NCI-H1105 treated with DMSO at 0.1 percent for 48 hours (cell line): ENCODE data around the gene CACNA1G.

Experiments used
- DNase-seq: peaks from one replicate; lab custom pipeline; 2025; lab: John Stamatoyannopoulos, UW

CACNA1G gene

GRCh38 chr17:50548831-50549230, 11.7 kb upstream of the CACNA1G start:
- DNase-seq, result no peak

DNA sequence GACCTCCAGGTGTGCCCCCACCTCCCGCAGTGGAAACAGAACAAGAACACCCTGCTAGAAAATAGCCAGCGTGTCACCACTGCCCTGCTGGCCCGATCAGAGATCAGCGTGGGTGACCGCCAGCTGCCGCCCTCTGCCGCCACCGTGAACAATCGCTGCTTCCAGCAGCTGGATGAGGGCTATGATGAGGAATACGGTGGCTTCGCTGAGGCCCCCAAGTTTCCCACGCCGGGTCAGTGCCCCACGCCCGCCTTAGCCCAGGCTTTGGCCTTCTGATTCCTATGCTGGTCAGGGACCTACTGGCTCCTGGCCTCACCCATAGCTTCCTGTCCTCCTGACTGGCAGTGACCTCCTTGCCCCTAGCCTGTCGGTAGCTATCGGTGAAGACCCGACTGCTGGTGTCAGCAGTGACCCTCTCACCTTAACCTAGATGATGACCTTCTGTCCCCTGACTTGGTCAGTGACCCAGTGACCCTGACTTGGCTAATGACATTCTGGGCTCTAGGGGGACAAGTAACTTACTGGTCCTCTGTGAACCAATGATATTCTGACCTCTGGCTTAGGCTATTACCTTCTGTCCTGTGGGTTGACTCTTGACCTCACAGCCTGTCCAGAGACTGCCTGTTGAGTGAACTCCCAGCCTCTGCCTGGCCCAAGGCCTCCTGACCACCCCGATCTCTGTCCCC, 11.1 kb upstream of the CACNA1G start:
- DNase-seq, result no peak

GRCh38 chr17:50549969-50550368, 10.5 kb upstream of the CACNA1G start:
- DNase-seq, result no peak

DNA sequence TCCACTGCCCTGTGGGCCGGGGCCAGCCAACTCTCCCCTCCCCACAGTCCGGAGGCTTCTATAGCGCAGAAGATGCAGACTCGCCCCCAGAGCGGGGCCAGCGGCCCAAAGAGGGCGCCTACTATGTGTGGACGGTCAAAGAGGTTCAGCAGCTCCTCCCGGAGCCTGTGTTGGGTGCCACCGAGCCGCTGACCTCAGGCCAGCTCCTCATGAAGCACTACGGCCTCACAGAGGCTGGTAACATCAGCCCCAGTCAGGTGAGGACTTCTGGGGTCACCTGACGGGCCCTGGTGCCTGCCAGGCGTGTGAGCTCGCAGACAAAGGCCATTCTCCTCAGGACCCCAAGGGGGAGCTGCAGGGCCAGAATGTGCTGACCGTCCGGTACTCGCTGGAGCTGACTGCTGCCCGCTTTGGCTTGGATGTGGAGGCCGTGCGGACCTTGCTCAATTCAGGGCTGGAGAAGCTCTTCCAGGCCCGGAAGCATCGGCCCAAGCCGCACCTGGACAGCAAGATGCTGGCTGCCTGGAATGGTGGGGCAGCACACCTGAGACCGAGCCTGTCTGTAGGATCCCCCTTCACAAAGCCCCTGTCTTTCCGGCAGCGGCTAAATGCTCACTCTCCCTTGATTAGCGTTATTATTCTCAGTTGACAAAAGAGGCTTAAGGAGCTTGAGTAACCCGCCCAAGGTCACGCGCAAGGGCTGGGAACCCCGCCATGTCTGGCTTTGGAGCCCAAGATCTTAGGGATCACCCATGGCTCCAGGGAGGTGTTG, 9.7 kb upstream of the CACNA1G start:
- DNase-seq, result peak; percentile 39

DNA sequence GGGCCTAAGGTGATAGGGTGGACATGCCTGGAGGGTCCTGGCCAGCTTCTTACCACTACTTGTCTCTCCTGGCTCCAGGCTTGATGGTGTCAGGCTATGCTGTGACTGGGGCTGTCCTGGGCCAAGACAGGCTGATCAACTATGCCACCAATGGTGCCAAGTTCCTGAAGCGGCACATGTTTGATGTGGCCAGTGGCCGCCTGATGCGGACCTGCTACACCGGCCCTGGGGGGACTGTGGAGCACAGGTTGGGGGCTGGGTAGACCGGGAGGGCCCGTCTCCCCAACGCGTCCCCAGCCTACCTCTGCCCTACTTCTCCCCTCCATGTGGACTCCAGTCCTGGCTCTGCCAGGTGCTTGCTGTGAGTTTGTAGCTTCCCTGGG, 9.1 kb upstream of the CACNA1G start:
- no peak for DNase-seq

DNA sequence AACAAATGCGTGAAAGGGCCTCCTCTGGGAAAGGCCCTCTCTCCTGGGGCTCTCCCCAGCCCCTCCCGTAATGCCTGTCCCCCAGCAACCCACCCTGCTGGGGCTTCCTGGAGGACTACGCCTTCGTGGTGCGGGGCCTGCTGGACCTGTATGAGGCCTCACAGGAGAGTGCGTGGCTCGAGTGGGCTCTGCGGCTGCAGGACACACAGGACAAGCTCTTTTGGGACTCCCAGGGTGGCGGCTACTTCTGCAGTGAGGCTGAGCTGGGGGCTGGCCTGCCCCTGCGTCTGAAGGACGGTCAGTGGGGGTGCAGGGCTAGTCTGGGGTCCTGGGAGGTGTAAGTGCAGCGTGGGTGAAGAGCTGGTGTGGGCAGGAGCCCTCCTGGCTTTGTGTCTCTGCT, 8.6 kb upstream of the CACNA1G start:
- no peak for DNase-seq

DNA sequence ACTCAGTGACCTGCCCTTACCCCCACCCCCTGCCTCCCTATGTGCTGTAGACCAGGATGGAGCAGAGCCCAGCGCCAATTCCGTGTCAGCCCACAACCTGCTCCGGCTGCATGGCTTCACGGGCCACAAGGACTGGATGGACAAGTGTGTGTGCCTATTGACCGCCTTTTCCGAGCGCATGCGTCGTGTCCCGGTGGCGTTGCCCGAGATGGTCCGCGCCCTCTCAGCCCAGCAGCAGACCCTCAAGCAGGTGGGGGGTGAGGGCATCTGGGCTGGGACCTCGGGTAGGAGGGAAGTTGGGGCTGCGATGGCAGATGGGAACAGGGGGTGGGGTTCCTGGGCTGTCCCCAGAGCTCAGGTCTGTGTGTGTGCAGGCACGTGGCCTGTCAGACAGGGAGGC, 6.3 kb upstream of the CACNA1G start:
- DNase-seq, result no peak

GRCh38 chr17:50556803-50557202, 3.7 kb upstream of the CACNA1G start:
- peak; percentile 78 for DNase-seq

DNA sequence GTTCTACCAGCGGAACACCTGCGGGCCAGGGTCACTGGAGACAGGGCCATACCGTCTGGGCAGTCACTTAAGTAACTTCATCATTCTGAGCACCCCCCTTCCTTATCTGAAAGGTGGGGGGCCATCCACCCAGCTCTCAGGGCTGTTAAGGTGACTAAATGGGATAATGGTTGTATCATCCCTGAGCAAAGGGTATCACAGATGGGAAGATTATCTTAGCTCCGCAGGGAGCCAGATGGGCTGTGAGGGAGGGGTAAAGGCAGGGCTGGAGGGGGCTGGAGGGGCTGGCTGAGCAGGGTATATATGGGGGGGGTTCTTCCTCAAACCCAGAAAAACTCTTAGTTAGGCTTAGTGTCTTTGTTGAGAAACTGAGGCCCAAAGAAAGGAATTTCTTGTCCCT, 2.9 kb upstream of the CACNA1G start:
- no peak for DNase-seq

- no peak for DNase-seq
These were observed 2.4 kb upstream of the CACNA1G start for GRCh38 chr17:50558091-50558490.

DNA sequence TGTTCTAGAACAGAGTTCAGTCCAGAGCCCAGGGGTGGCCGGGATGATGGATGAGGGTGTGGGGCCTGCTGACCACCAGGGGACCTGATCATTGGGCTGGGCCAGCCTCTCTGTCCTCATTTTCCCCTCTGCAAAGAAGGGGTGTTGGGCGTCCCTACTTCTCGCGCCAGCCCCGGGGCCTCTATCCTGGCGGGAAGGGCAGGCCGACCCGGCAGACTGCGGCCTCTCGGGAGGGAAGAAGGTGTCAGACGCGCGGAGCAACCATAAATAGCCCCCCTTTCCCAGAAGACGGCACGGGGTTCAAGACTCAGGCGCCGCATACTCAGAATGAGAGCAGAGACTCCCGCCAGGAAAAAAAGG, 2.0 kb upstream of the CACNA1G start:
- no peak for DNase-seq

DNA sequence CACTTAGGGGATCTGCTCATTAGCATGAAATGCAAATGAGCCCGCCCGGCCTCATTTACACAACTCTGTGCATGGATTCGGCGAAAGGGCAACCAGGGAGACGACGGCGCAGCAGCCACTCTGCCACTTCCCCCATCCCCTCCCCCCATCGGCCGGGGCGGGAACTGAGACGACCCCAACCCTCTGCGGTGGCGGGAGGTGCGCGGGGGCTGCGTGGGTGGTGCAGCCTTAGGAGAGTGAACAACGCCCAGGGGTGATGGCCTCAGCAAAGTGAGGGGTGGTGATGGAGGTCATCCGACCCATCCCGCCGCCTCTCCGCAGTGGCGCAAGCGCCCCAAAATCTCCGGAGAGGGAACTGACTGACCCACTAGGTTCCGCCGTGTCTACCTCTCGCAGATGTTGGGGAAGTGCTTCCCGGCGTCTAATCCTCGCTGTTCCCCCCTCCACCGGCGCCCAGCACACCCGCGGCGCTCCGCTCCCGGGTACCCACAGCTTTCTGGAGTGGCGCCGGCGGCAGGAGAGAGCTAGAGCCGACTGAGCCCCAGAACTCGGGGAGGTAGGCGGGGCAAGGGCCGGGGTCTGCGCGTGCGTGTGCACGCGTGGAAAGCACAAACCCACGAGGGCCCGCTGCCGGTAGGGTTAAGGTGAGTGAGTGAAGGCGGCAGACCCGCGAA, 1.4 kb upstream of the CACNA1G start:
- no peak for DNase-seq

DNA sequence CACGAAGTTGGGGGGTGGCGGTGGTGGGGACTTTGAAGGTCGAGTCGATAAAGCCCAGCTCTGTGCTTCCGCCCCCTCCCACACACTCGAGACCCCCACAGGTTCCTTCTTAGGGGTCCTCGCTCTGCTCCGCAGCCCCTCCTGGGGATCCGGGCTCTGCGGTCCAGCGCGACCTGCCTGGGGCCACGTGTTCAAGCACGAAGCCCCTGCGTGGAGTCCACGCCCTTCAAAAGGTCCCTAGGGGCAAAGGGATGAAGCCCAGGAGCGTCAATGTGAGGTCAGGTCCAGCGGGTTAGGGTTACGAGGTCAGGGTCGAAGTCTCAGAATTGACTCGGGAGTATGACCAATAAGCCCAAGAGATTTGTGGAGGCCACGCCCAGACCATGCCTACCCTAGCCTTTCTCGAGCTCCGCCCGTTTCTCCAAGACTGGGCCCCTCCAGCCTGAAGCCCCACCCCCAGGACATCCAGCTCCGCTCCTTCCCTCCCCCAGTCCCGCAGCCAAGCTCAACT, 786 bp upstream of the CACNA1G start:
- DNase-seq, result no peak

GRCh38 chr17:50560931-50561745, 623 bp downstream of the CACNA1G start:
- DNase-seq, result no peak

GRCh38 chr17:50561746-50562141, 1.2 kb downstream of the CACNA1G start:
- DNase-seq, result no peak

GRCh38 chr17:50562242-50563091, 2.0 kb downstream of the CACNA1G start:
- DNase-seq, result no peak

DNA sequence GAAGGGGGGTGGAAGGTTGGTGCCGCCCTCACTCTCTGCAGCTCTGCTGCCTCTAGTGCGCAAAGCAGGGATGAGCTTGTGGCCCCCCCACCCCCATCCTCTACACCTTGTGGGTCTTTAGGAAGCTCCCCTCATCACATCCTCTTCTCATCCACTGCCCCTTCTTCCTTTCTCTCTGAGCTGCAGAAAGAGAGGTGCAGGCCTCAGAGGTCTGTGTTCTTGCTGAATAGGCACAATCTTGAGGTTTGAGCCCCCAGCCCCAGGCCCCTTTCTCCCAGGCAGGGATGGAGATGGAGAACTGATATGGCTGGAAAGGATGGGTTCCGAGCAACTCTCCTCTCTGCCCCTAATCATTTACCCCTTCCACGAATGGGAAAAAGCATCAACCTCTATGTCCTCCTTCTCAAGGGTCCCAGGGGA, 2.6 kb downstream of the CACNA1G start:
- no peak for DNase-seq

DNA sequence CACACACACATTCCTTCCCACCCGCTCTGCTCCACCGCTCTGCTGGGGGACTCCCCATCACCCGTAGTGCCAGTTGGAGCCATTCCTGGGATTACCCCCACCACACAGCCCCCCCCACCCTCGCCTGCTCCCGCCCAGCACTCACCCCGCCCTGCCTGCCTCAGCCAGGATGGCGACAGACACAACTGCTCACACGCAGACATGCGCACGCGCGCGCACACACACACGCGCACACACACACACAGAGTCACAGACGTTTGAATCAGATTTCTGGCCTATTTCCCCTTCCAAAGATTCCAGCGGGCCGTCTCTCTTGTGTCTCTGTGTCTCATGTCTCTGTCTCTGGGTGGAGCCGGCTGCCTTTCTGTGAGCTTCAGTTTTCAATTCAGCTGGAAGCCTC, 4.4 kb downstream of the CACNA1G start:
- DNase-seq, result no peak

GRCh38 chr17:50565402-50566350, 5.2 kb downstream of the CACNA1G start:
- DNase-seq, result peak; percentile 78

- DNase-seq, result no peak
These were observed 6.4 kb downstream of the CACNA1G start for GRCh38 chr17:50566886-50567285.
